Measurements from ENCODE around the gene POFUT1.
A peak's percentile ranks its signal among the peaks of the same experiment; 100 is the strongest.
"Not testable (repeated sequence)": the region's sequence is repeated elsewhere in the genome, so short reads cannot be mapped to it uniquely, and the experiment has no call there.

The POFUT1 gene

DNA sequence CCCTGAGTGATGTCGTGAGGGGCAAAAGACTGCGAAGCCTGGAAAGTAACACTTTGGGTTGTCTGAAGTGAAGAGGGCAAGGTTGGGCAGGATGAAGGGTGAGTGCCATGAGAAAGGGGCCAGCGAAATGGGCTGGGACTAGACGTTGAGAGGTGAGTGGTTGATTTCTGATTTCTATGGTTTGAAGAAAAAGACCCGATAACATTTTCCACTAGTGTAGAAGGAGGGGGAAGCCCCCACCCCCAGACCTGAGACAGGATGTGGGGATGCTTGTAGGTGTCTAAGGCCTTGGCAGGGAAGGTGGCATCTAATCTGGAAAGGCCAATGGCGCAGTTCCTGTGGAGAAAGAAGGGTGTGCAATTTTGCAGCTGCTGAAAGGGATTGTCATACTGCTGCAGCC lies 44.5 kb downstream of the POFUT1 start:
- no peak for DNase-seq (ENCODE audit: insufficient read length, low spot score)
- TF ChIP-seq POLR2A (IDR thresholded peaks at IDR 0.05; ENCODE audit: low read depth, low read length) (no peak), POLR2AphosphoS5 (IDR thresholded peaks at IDR 0.05; ENCODE audit: low read depth, low read length) (no peak), TAF1 (IDR thresholded peaks at IDR 0.05; ENCODE audit: low read depth, low read length) (no peak), PAX5 (IDR thresholded peaks at IDR 0.05; ENCODE audit: insufficient read depth, low read length, severe bottlenecking) (no peak), POU2F2 (IDR thresholded peaks at IDR 0.05; ENCODE audit: low read depth, low read length) (no peak), SPI1 (IDR thresholded peaks at IDR 0.05; ENCODE audit: low read depth, low read length) (peak; percentile 29; the same call in 1 of the 2 replicates)

GRCh38 chr20:32260973-32261372 lies 53.3 kb downstream of the POFUT1 start:
- not testable (repeated sequence) for DNase-seq (ENCODE audit: insufficient read length, low spot score); FAIRE-seq

More for the DNA sequence above, 44.5 kb downstream of the POFUT1 start:
- FAIRE-seq: peak; percentile 23

DNA sequence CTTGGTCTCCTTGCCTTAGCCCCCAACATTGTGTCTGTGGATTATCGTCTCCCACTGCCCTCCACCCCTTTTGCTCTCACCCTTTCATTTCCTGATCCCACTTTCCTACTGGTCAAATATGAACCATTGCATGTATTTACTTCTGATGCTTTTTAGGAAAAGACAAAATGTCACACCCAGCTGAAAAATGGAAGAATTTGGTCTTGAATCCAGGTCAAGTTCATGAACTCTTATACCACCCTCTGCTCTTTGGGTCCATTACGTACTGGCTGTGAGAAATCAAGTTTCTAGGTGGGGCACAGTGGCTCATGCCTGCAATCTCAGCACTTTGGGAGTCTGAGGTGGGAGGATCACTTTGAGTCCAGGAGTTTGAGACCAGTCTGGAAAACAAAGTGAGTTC lies 54.0 kb downstream of the POFUT1 start:
- TF ChIP-seq PAX5 (IDR thresholded peaks at IDR 0.05; ENCODE audit: insufficient read depth, low read length, severe bottlenecking) (no peak), TAF1 (IDR thresholded peaks at IDR 0.05; ENCODE audit: low read depth, low read length) (no peak), POLR2A (IDR thresholded peaks at IDR 0.05; ENCODE audit: low read depth, low read length) (no peak), POU2F2 (IDR thresholded peaks at IDR 0.05; ENCODE audit: low read depth, low read length) (no peak)
- DNase-seq (ENCODE audit: insufficient read length, low spot score) (no peak), FAIRE-seq (no peak)

DNA sequence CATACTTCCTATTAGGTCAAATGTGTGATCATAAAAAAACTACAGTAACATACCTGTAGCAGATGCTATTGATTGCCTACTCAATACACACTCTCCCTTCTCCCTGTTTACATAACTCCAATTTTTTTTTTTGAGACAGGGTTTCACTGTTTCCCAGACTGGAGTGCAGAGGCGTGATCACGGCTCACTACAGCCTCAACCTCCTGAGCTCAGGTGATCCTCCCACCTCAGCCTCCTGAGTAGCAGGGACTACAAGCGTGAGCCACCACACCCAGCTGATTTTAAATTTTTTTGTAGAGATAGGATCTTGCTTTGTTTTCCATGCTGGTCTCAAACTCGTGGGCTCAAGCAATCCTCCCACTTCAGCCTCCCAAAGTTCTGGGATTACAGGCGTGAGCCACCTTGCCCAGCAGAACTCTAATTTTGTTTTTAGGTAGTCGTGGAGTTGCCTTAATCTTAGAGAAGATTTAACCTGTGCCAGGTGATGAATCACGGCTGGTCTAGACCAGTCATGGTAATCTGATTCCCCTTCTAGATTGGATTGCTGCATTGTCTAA lies 55.8 kb downstream of the POFUT1 start:
- DNase-seq (ENCODE audit: insufficient read length, low spot score) (no peak), FAIRE-seq (no peak)
- TF ChIP-seq PAX5 (IDR thresholded peaks at IDR 0.05; ENCODE audit: insufficient read depth, low read length, severe bottlenecking) (no peak), POLR2A (IDR thresholded peaks at IDR 0.05; ENCODE audit: low read depth, low read length) (no peak), TAF1 (IDR thresholded peaks at IDR 0.05; ENCODE audit: low read depth, low read length) (no peak), SPI1 (IDR thresholded peaks at IDR 0.05; ENCODE audit: low read depth, low read length) (no peak), POLR2AphosphoS5 (IDR thresholded peaks at IDR 0.05; ENCODE audit: low read depth, low read length) (no peak), POU2F2 (IDR thresholded peaks at IDR 0.05; ENCODE audit: low read depth, low read length) (no peak)

GRCh38 chr20:32271620-32272019 lies 63.9 kb downstream of the POFUT1 start:
- no peak for FAIRE-seq
- TF ChIP-seq POLR2A (IDR thresholded peaks at IDR 0.05; ENCODE audit: low read depth, low read length) (no peak), PAX5 (IDR thresholded peaks at IDR 0.05; ENCODE audit: insufficient read depth, low read length, severe bottlenecking) (no peak), SPI1 (IDR thresholded peaks at IDR 0.05; ENCODE audit: low read depth, low read length) (no peak), TAF1 (IDR thresholded peaks at IDR 0.05; ENCODE audit: low read depth, low read length) (no peak)
- no peak for DNase-seq (ENCODE audit: insufficient read length, low spot score)

- FAIRE-seq: no peak
- DNase-seq (ENCODE audit: insufficient read length, low spot score): no peak
Measured at GRCh38 chr20:32274359-32274758, 66.7 kb downstream of the POFUT1 start.

DNA sequence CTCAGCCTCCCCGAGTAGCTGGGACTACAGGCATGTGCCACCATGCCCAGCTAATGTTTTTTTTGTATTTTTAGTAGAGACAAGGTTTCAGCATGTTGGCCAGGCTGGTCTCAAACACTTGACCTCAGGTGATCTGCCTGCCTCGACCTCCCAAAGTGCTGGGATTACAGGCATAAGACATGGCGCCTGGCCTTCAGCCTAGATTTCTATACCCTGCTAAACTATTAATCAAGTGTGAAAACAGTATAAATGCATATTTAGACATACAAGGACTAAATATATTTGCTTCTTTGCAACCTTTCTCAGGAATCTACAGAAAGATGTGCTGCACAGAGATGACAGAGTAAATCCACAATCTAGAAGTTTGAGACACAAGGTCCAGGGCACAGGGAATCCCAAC lies 67.5 kb downstream of the POFUT1 start:
- FAIRE-seq; DNase-seq (ENCODE audit: insufficient read length, low spot score): not testable (repeated sequence)

More at GRCh38 chr20:32274359-32274758, 66.7 kb downstream of the POFUT1 start:
- no peak for TF ChIP-seq PAX5 (IDR thresholded peaks at IDR 0.05; ENCODE audit: insufficient read depth, low read length, severe bottlenecking)
- TF ChIP-seq POLR2AphosphoS5 (IDR thresholded peaks at IDR 0.05; ENCODE audit: low read depth, low read length): no peak
- no peak for TF ChIP-seq POU2F2 (IDR thresholded peaks at IDR 0.05; ENCODE audit: low read depth, low read length)
- no peak for TF ChIP-seq POLR2A (IDR thresholded peaks at IDR 0.05; ENCODE audit: low read depth, low read length)
- TF ChIP-seq SPI1 (IDR thresholded peaks at IDR 0.05; ENCODE audit: low read depth, low read length): no peak
- TF ChIP-seq TAF1 (IDR thresholded peaks at IDR 0.05; ENCODE audit: low read depth, low read length): no peak

- FAIRE-seq (peak; percentile 92), DNase-seq (ENCODE audit: insufficient read length, low spot score) (peak; percentile 89)
- TF ChIP-seq POU2F2 (IDR thresholded peaks at IDR 0.05; ENCODE audit: low read depth, low read length) (peak; percentile 92; the same call in 1 of the 2 replicates), TAF1 (IDR thresholded peaks at IDR 0.05; ENCODE audit: low read depth, low read length) (no peak), SPI1 (IDR thresholded peaks at IDR 0.05; ENCODE audit: low read depth, low read length) (peak; percentile 95), POLR2AphosphoS5 (IDR thresholded peaks at IDR 0.05; ENCODE audit: low read depth, low read length) (no peak)
Measured at GRCh38 chr20:32277361-32278198, 69.9 kb downstream of the POFUT1 start, which contains the start of gene KIF3B. TSS of gene KIF3B (plus strand) at chr20:32277651. CDS start at chr20:32309778, 32,127 bp downstream.

DNA sequence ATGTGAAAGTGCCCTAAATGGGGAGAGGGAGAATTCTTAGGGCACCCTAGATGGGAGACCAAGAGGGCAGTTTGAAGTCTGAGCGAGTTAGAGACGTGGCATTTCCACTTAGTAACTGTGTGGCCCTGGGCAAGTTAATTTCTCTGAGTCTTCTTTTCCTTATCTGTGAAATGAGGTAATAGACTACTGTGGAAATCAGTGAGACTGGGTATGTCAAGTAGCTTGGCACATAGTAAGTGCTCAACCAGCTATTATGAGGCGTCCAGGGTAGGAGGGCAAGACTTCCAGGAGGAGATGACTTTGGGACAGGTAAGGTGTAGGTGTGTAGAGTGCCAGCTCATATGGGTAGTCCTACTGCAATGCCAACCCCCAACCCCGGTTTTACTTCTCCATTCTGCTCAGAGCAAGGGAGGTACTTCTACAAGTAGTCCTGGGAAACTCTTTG lies 70.5 kb downstream of the POFUT1 start:
- peak; percentile 44 for DNase-seq (ENCODE audit: insufficient read length, low spot score)
- peak; percentile 84 for FAIRE-seq
- TF ChIP-seq TAF1 (IDR thresholded peaks at IDR 0.05; ENCODE audit: low read depth, low read length) (no peak), SPI1 (IDR thresholded peaks at IDR 0.05; ENCODE audit: low read depth, low read length) (peak; percentile 41; the same call in 1 of the 2 replicates)

GRCh38 chr20:32281711-32282110 lies 74.0 kb downstream of the POFUT1 start:
- DNase-seq (ENCODE audit: insufficient read length, low spot score) (no peak), FAIRE-seq (no peak)
- TF ChIP-seq POLR2AphosphoS5 (IDR thresholded peaks at IDR 0.05; ENCODE audit: low read depth, low read length) (no peak), SPI1 (IDR thresholded peaks at IDR 0.05; ENCODE audit: low read depth, low read length) (no peak), PAX5 (IDR thresholded peaks at IDR 0.05; ENCODE audit: insufficient read depth, low read length, severe bottlenecking) (no peak), POLR2A (IDR thresholded peaks at IDR 0.05; ENCODE audit: low read depth, low read length) (no peak), POU2F2 (IDR thresholded peaks at IDR 0.05; ENCODE audit: low read depth, low read length) (no peak), TAF1 (IDR thresholded peaks at IDR 0.05; ENCODE audit: low read depth, low read length) (no peak)
